ENCODE data around the gene PSENEN.

GRCh38 chr19:35742121-35742724 is 3.2 kb upstream of the PSENEN start, which contains the start of gene IGFLR1:
- TF ChIP-seq MAX (CRISPR knock-in tag; IDR thresholded peaks at IDR 0.05) = no peak
- no peak for TF ChIP-seq RFX5 (IDR thresholded peaks at IDR 0.05; ENCODE audit: low read depth, low read length)
- no peak for TF ChIP-seq CTCF (IDR thresholded peaks at IDR 0.05 in 2 of 3, conservative IDR thresholded peaks at IDR 0.05 in 1 of 3; ENCODE audit: insufficient read depth in 2 of 3, low read depth in 1 of 3, low read length in 3 of 3)
- no peak for TF ChIP-seq WHSC1 (IDR thresholded peaks at IDR 0.05; ENCODE audit: low read length)
- TF ChIP-seq RAD21 (CRISPR knock-in tag; conservative IDR thresholded peaks at IDR 0.05 in 1 of 2, IDR thresholded peaks at IDR 0.05 in 1 of 2) = no peak
- TF ChIP-seq KLF6 (CRISPR knock-in tag; IDR thresholded peaks at IDR 0.05; ENCODE audit: borderline replicate concordance) = no peak
- TF ChIP-seq UBTF (IDR thresholded peaks at IDR 0.05; ENCODE audit: borderline replicate concordance in 1 of 2, low read depth in 2 of 2, low read length in 2 of 2) = no peak
- no peak for TF ChIP-seq SPI1 (IDR thresholded peaks at IDR 0.05; ENCODE audit: borderline replicate concordance, low read depth, low read length)
- no peak for TF ChIP-seq LEF1 (IDR thresholded peaks at IDR 0.05)
- no peak for TF ChIP-seq NFIC (IDR thresholded peaks at IDR 0.05)
- TF ChIP-seq ZNF146 (CRISPR knock-in tag; IDR thresholded peaks at IDR 0.05; ENCODE audit: unreplicated experiment) = no peak
